ENCODE data around the gene BST2.

Gene BST2

DNA sequence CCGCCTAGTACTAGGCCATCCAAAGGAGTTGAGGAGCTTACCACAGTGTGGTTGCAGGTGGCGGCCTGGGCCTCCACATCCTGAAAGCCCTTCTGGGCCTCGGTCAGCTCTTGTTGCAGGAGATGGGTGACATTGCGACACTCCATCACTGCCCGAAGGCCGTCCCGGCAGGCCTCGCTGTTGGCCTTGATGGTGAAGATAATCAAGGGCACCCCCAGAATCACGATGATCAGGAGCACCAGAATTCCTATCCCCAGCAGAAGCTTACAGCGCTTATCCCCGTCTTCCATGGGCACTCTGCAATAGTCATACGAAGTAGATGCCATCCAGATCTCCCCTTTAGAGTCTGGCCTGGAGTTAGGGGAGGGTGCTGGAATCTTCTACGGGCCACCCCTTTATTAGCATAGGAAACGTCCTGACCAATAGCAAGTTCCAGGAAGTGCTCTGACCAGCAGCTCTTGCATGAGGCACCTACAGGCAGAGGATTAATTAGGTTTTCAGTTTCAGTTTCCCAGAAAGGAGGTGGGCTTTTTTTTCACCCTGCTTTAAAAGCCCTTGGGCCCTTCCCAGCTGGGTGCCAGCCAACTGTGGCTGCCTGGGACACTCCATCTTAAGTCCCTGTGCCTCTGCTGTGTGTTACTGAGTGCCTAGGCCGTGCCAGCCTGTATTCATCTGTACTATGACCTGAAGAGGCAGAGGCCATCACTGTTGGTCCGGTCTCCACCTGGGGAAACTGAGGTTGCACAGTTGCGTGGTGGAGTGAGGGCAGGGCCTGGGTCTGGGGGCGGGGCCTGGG, at the start of gene BST2:
TSS of gene BST2 (minus strand) at position 381 of the 796 bp plus-strand sequence. CDS start at position 326, 55 bp downstream.
- peak; percentile 31 for DNase-seq

- DNase-seq = no peak
Measured at GRCh38 chr19:17454576-17455071, 49.2 kb upstream of the BST2 start.

DNA sequence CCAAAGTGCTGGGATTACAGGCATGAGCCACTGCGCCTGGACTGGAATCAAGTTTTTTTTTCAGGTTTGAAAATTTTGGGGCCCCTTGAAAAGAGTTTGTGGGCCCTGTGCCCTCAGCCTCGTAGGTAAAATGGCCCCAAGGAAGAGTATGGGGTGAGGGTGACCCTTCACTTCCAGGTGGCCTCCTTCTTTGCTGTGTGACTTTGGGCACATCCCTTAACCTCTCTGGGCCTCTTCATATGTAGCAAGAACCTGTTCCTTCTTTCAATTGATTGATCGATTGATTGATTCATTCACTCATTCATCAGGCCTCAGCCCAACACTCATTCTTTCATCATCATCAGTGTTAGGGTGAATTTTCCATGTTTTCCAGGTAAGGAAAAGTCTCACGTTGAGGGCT, 46.4 kb upstream of the BST2 start:
- DNase-seq = no peak

- DNase-seq = peak; percentile 3
Measured at GRCh38 chr19:17450264-17451075, 45.0 kb upstream of the BST2 start.

DNA sequence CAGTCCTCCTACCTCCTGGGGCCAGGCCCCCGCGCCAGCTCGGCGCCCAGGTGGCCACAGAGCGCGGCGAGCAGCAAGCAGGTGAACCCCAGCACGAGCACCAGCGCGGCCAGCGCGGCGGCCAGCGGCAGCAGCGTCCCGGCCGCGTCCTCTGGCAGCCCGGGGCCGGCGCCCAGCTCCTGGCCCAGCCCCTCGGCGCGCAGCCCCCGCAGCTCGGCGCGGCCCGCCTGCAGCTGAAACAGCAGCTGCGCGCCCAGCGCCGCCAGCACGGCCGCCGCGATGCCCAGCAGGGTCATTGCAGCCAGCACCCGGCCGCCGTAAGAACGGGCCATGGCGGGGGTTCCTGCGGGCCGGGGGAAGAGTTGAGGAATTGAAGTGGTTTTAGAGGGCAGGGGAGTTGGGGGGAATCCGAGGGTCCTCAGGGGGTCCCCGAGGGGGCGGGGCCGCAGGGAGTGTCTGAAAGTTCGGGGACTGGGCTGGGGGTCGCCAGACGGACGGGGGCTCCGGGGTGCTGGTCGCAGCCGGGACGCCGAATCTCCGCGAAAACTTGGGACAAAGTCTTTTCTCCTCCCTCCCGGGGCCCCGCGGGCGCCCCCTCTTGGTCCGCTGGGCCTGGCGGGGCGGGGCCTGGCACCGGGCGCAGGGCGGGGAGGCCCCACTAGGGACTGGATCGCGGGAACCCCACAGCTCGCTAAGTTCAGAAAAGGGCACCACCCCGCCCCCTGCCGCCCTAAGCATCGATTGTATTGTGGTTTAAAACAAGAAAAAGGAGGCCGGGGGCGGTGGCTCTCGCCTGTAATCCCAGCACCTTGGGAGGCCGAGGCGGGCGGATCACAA, 42.9 kb upstream of the BST2 start, which contains the start of gene TMEM221:
TSS of gene TMEM221 (minus strand) at position 538 of the 837 bp plus-strand sequence. CDS start at position 332, 206 bp downstream.
- DNase-seq = peak; percentile 10

GRCh38 chr19:17447704-17448130, 42.3 kb upstream of the BST2 start:
- DNase-seq = no peak

DNA sequence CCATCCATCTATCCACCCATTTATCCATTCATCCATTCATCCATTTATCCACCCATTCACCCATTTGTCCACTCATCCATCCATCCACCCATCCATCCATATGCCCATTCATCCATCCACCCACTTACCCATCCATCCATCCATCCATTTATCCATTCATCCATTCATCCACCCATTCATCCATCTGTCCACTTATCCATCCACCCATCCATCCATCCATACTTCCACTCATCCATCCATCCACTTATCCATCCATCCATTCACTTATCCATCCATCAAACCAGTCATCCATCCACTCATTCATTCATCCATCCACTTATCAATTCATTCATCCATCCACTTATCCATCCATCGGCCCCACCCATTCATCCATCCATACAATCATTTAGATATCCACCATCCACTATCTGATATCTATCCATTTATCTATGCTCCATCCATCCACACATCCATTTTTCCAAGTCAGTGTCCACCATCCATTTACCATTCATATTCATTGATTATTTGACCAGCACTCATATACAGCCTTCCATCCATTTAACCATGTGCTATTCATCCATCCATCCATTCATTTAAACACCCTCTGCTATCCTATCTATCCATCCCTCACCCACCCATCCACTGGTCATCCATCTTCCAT, 40.2 kb upstream of the BST2 start:
- DNase-seq = no peak

- DNase-seq = no peak
Measured at GRCh38 chr19:17441241-17442021, 36.0 kb upstream of the BST2 start.

DNA sequence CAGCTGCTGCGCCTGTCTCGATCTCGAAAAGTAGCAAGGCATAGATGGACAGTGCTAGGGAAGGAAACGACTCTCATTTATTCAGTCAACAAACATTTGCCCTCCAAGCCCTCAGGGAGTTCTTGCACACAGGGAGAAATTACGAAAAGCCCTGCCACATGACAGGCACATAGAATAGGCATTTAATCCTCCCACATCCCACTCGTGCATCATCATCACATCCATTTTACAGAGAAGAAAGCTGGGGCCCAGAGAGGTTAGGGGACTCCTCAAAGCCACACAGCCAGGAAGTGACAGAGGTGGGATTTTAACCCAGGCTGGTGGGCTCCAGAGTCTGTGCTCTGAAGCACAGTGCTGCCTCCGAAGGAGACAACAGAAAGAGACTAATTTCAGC, 31.4 kb upstream of the BST2 start:
- no peak for DNase-seq

DNA sequence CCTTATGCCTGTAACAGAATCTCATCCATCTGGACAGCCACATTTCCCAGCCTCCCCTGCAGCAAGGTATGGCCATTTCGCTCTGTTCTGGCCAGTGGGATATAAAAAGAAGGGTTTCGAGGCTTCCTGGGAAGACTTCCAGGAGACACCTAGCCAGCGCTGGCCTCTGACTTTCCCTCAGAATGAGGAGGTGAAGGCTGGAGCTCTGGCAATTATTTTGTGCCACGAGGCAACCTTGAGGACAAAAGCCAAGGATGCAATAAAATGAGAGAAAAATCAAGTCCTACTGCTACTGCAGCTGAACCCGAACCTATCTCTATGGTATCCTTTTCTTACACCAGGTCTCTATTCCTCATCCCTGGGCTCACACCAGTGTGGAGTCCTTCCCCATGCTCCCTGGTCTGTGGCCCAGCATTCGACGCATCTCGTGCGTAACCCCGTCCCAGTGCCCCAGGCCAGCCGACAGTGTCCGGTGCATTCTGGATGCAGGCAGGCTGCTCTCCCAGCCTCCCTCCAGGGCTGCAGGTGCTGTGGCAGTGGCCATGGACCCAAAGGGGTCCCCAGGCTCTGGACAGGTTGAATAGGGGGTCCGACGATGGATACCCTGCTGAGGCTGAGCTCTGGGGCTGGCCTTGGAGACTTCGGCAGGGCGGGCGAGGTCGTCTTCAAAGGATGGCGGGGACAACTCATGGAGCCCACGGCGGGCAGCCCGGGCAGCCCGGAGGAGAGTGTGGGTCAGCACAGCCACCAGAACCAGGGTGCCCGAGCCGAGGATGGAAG, 30.9 kb upstream of the BST2 start:
- no peak for DNase-seq

DNA sequence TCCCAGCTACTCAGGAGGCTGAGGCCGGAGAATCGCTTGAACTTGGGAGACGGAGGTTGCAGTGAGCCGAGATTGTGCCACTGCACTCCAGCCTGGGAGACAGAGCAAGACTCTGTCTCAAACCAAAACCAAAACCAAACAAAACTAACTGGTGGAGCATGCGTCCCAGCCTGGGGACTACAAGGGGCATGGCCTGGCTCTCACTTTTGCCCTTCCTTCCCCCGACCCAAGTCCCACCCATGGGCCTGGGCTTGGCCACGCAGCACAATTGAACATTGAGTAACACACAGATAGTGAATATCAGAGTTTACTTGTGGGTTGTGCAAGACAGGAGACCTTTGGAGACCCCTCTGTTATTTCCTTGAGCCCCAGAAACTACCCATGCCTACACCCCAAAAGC, 29.8 kb upstream of the BST2 start:
- DNase-seq = no peak

GRCh38 chr19:17431417-17431816, 26.0 kb upstream of the BST2 start:
- DNase-seq = no peak

- no peak for DNase-seq
Measured at GRCh38 chr19:17429641-17430113, 24.2 kb upstream of the BST2 start.

- DNase-seq = peak; percentile 24
Measured at GRCh38 chr19:17424743-17425365, 19.4 kb upstream of the BST2 start.

- no peak for DNase-seq
Measured at GRCh38 chr19:17423429-17424208, 18.2 kb upstream of the BST2 start.

DNA sequence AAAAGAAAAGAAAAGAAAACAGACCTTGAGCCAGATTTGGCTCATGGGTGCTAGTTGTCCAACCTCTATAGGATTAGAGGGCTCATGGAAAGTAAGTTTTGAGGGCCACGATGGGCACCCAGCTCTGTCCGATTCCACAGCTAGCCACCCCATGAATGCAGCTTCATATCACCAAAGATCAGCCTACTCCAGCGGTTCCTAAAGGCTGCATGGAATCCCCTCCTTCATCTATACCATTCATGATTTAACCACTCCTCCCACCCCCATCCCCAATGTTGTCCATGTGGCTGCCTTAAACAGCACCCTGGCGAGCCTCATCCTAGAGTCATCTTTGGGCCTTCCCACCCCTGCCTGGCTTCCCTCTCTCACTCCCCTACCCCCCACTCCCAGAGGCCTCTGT, 16.5 kb upstream of the BST2 start:
- DNase-seq = no peak

DNA sequence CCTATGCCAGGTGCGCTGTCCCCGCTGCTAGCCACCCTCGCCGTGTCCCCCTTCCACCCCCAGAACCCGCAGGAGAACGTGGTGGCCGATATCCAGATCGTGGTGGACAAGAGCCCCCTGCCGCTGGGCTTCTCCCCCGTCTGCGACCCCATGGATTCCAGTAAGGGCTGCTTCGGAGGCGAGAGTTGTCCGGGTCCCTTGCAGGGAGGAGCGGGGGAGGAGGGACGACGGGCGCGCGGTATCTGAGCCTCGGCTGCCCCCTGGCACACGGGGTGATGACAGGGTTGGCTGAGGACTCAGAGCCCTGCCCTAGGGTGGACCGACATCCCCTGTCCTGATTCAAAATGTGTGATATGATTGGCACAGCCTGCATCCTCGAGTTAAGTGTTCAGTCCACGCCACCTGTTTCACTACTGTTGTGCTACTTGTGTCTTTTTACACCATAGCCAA, 15.1 kb upstream of the BST2 start:
- DNase-seq = no peak

- DNase-seq = peak; percentile 99
Measured at GRCh38 chr19:17419621-17420474, 14.4 kb upstream of the BST2 start, which contains the start of gene MVB12A. TSS of gene MVB12A (plus strand) at chr19:17420047. CDS start at chr19:17420136, 89 bp downstream.

Measured in HCEC 1CT (cell line).